ENCODE data around the gene RBM38. TPM values are rescaled to one million over a fixed set of nuclear protein-coding genes. Genes with fewer than 3 reads are reported as not detected.
A peak's percentile ranks its signal among the peaks of the same experiment; 100 is the strongest.

Gene RBM38
- total RNA-seq, 1 experiment from 2014 or later: 53.5 TPM

- no peak for DNase-seq (ENCODE audit: low spot score)
Measured at GRCh38 chr20:57374931-57375651, 16.1 kb upstream of the RBM38 start.

DNA sequence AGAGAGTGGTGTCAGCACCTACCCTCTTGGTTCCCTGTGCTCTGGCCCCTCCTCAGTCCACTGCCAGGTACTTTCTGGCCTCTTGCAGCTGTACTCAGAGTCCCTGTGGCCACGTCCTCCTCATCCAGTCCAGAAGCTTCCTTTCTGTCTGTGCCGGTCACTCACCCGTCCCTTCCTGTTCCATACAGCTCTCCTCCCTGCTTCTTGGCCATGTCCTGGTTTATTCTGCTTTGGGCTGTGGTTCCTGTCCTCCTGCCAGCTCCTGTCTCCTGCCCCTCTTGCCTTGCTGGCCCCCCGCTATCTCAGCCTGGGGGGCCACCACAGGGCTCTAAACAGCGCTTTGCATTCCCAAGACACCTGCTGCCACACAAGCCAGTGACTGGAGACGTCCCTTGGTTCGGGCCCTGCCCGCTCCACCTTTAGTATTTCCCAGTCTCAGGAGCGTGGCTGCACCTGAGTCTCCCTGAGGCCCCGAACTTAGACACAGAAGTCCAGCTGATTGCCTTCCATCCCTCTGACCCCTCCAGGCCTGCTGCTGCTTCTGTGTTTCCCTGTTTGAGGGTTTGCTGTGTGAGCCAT, 15.5 kb upstream of the RBM38 start:
- DNase-seq (ENCODE audit: low spot score): no peak

DNA sequence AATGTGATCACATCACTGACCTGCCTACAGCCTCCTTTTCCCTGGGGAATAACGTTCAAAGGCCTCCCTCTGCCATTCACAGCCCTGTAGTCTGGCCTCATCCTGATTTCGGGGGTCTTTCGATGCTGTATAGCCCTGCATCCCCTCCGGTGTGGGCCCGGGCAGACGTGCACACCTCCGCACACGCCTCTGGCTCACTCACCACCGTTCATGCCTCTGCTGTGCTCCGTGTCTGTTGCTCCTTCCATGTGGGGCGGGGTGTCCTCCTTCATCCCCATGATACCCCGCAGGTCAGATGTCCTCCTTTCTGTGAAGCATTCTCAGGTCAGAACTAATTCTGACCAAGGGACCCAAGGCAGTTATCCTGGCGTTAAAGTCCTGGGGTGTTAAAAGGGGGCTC, 13.8 kb upstream of the RBM38 start:
- DNase-seq (ENCODE audit: low spot score): no peak

- DNase-seq (ENCODE audit: low spot score): no peak
Measured at GRCh38 chr20:57378107-57378506, 13.1 kb upstream of the RBM38 start.

DNA sequence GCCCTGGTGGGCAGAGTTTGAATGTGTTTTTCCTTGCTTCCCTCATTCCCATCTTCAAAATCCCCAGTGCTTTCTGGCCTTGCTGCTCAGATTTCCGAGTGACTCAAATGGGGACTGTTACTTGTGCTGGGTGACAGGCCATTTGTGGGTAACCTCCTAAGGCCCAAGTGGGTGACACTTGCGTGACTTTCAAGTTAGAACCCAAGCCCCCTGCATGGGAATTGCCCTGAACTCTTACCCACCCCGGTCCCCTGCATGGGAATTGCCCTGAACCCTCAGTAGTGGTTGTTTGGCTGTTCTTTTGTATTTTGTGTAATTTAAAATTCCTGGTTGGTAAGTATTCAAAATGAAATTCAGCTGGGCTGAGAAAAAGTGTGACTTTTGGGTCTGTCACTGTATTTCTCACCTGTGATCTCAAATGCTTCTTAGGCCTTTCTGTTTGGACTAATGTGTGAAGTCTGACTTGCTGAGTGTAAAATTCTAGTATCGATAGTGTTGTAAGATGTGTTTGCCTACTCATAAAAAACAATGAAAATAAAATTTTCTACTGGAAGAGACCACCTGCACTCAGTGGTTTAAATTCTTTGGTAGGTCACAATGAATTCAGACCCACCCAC, 12.4 kb upstream of the RBM38 start:
- DNase-seq (ENCODE audit: low spot score): no peak

DNA sequence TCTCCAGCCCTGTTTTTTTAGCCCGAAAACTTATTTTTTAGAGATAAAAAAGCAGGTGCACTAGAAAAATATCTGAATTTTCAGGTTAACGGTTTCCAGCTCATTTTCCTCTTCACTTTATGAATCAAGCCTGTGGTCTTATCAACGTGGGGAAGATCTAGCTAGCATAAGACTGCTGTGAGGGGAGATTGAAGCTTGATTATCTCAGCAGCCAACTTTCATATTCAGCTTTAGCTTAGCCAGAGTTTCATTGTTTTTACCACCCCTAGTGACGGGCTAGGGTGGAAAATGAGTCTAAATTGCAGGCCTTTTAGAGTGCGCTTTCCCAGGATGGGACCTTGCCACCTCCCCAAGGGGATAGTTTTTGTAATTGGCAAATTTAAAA, 11.9 kb upstream of the RBM38 start:
- no peak for DNase-seq (ENCODE audit: low spot score)

- DNase-seq (ENCODE audit: low spot score): no peak
Measured at GRCh38 chr20:57380081-57380750, 11.0 kb upstream of the RBM38 start.

- peak; percentile 74 for DNase-seq (ENCODE audit: low spot score)
Measured at GRCh38 chr20:57381596-57382503, 9.3 kb upstream of the RBM38 start.

DNA sequence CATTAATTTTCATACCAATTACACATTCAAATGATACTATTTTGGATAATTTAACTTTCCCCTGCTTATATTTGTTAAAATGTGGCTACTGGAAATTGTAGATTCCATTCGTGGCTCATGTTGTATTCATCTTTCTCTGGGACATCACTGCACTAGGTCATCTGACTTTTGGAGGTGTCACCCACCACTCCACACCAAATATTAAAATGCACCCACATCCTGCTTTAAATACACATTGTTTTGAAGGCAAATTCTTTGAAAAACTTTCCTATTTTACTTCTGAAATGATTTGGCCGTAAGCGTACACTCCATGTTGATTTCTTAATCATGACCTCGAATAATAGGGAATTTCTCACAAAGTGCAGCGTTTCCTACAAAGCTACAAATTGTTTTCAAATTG, 8.7 kb upstream of the RBM38 start:
- DNase-seq (ENCODE audit: low spot score): no peak

- no peak for DNase-seq (ENCODE audit: low spot score)
Measured at GRCh38 chr20:57383447-57384347, 7.5 kb upstream of the RBM38 start.

DNA sequence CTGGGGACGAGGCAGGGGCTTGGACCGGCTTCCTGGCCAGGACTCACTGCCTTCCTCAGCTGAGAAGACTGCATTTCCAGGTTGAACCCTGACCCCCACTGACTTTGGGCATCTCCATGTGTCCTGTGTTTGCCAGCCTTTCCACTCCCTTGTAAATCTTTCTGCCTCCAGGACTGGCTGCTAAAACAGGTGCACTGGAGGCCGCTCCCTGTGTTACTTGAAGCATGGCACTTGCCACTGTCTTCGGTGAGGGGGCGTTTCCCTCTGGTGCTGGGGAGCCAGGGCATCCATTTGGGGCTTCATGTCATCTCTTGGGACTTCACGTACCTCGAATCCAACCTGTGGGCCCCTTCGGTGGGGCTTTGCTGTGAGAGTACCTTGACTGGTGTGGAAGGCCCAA, 6.7 kb upstream of the RBM38 start:
- no peak for DNase-seq (ENCODE audit: low spot score)

GRCh38 chr20:57384953-57385761, 6.0 kb upstream of the RBM38 start:
- no peak for DNase-seq (ENCODE audit: low spot score)

DNA sequence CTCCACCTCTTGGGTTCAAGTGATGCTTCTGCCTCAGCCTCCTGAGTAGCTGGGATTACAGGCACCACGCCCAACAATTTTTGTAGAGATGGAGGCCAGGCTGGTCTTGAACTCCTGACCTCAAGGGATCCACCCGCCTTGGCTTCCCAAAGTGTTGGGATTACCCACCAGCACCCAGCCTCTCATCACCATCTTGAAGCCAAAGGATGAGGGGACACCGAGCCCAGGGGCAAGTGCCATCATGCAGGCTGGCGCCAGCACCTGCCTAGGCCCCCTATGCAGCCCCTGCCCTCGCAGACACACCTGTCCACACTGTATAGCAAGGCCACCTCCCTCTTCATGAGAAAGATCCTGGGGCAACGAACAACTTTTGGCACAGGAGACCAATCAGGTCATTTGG, 5.3 kb upstream of the RBM38 start:
- no peak for DNase-seq (ENCODE audit: low spot score)

DNA sequence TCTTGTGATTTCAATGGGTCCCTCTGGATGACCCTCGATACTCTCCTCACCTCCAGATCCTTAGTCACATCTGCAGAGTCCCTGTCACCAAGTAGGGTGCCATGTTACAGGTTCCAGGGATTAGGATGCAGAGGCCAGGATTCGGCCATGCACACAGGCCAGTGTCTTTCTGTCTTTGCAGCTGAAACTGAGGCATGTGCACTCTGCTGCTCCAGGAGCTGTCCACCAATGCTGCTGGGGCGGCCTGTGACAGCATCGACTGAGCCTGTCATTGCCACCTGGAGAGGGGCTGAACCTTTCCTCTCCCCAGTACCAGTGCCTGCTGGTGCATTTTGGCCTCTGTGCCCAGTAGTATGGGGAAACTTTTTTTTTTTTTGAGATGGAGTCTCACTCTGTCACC, 4.4 kb upstream of the RBM38 start:
- no peak for DNase-seq (ENCODE audit: low spot score)

DNA sequence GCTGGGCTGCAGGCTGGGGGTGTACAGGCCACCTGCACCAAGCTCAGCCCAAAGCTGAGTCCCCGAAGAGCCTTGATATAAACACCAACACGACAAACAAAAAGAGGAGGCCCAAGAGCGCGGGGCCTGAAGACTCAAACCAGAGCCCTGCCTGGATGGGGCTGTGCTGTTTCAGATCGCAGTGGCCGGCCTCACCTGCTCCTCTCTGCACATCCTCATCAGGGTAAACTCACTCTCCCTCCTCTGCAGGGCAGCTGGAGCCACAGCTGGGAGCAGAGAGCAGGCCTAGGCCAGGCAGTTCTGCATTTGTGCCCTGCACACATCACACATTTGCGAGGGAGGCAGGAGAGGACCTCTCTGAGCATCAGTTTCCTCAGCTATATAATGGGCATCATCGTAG, 3.7 kb upstream of the RBM38 start:
- no peak for DNase-seq (ENCODE audit: low spot score)

- no peak for DNase-seq (ENCODE audit: low spot score)
Measured at GRCh38 chr20:57387945-57388371, 3.2 kb upstream of the RBM38 start.

- DNase-seq (ENCODE audit: low spot score): no peak
Measured at GRCh38 chr20:57388953-57389694, 2.1 kb upstream of the RBM38 start.

- no peak for DNase-seq (ENCODE audit: low spot score)
Measured at GRCh38 chr20:57389695-57390603, 1.2 kb upstream of the RBM38 start.

Measured in A172 (cell line).